Adrenal gland (tissue), 12 donors: Measurements from ENCODE around the gene CPOX. TPM values are rescaled to one million over a fixed set of nuclear protein-coding genes. Genes with fewer than 3 reads are reported as not detected.

ENCODE experiments used
- DNase-seq, 7 donors: peaks; one replicate each; pipeline ENCODE4 v3.0.0-alpha.2; 2019 to 2020
- H3K27ac ChIP-seq, 5 donors: fragments of 200-600 bp; sonication (generic) in 4 of 5; 1 replicate in 3 of 5; 2 replicates in 2 of 5; pipeline versions ENCODE4 v1.5.1 to v1.8.0; 2016 to 2020; ENCODE audit warnings: mild to moderate bottlenecking in 1 of 5
- H3K27me3 ChIP-seq: fragments of 200-600 bp; 2 replicates; pipeline ENCODE4 v1.8.0; 2021
- H3K36me3 ChIP-seq, 2 donors: fragments of 200-600 bp; replicated peaks in 1 of 2; 1 replicate in 1 of 2; 2 replicates in 1 of 2; pipeline versions ENCODE4 v1.5.1 to v1.8.0; 2018 to 2022
- H3K4me1 ChIP-seq, 2 donors: fragments of 200-600 bp; replicated peaks in 1 of 2; 1 replicate in 1 of 2; 2 replicates in 1 of 2; pipeline versions ENCODE4 v1.5.1 to v1.8.0; 2018 to 2021
- H3K4me3 ChIP-seq, 4 donors: fragments of 200-600 bp; sonication (generic) in 3 of 4; one replicate each; pipeline ENCODE4 v1.5.1; 2016 to 2018
- H3K9me3 ChIP-seq, 3 donors: fragments of 200-600 bp; sonication (generic) in 1 of 3; replicated peaks in 1 of 3; 1 replicate in 2 of 3; 2 replicates in 1 of 3; pipeline versions ENCODE4 v1.5.1 to v1.8.0; 2016 to 2021
- POLR2A ChIP-seq, 2 donors: fragments of 450-650 bp; IDR thresholded peaks; one replicate each; pipeline ENCODE4 v1.6.1; 2017; ENCODE audit warnings: antibody characterized with exemption in 2 of 2, mild to moderate bottlenecking in 2 of 2, moderate library complexity in 1 of 2
- WGBS, 4 donors: extraction: QIAGEN DNeasy Blood & Tissue Kit in 2 of 4; methylation state at CpG; one replicate each; pipeline versions ENCODE4 v1.1.5 to v1.1.7; 2013 to 2017; 5-methylcytosine and 5-hydroxymethylcytosine counted together
- intact Hi-C, 2 donors: fragments of 100-400 bp; cut with DNase I; formaldehyde crosslinking; loops; one replicate each; pipeline versions ENCODE4 v1.14.1 to v1.15.0; 2022 to 2023
- polyA plus RNA-seq, 3 donors: library from polyadenylated mRNA; stranded (reverse); fragments of 200-250 nt in 2 of 3; fragments of 350-450 nt in 1 of 3; fragmentation: Illumina TruSeq in 1 of 3; extraction: RNeasy Lipid Tissue Mini Kit (QIAGEN cat#74804) in 1 of 3; gene quantifications; one replicate each; pipeline ENCODE4 v1.2.3, GENCODE V29; 2013 to 2014
- total RNA-seq, 9 donors: library from RNA; depleted of rRNA in 4 of 9; stranded (reverse); fragments of >200 nt in 4 of 9; fragments of 120-200 nt in 1 of 9; fragmentation: NEBNext Ultra II Directional in 1 of 9; extraction: Animal tissue kit (Norgen Biotek cat#: 25700) in 1 of 9; gene quantifications; one replicate each; pipeline versions ENCODE4 v1.1.0 to v1.2.4, GENCODE V29; 2013 to 2023
- TF ChIP-seq, protein P1 (sequence below), 6 experiments: fragments of 450-650 bp in 4 of 6; fragments of 200-600 bp in 2 of 6; sonication (generic) in 1 of 6; IDR thresholded peaks; 1 replicate in 5 of 6; 2 replicates in 1 of 6; pipeline versions ENCODE4 v1.5.1 to v1.8.0; 2016 to 2021; ENCODE audit warnings: antibody characterized with exemption in 6 of 6, mild to moderate bottlenecking in 2 of 6, moderate library complexity in 1 of 6
- donor health status: healthy with polysubstance abuse.
- donor health status: Bipolar disorder and iron deficiency.
- donor health status: DM: yes; HTN: yes; CAD: no.
- donor health status: DM: no; HTN: no; CAD: no.
- donor health status: DM: no; HTN: no; CAD: no.
- donor health status: DM: yes; HTN: yes; CAD: no.

CPOX gene
- total and polyA plus RNA-seq, 12 donors: 9.0 to 59.8 (median 21.7) TPM

DNA sequence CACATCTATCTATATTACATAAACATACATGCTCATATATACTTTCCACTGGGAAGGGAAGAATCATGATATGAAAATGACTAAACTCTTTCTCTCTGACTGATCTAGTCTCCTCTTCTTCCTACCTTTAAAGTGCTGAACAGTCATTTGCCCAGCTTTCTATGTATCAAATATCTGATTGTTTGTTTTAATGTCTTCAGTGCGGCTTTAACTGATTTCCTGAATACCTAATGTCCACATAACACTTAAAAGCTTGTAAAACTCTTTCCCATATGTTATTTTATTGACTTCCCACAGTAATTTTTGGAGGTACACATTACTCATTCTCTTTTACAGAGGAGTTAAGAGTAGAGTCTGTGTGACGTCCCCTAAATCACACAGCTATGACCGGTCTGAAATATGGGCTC lies 28.2 kb downstream of the CPOX start:
- Histone ChIP-seq H3K4me1 (no peaks in the 10 kb centered on the region), H3K9me3 (no peaks in the 10 kb centered on the region), H3K27me3 (no peaks in the 10 kb centered on the region), H3K36me3 (no peaks in the 10 kb centered on the region), H3K27ac (no peak overlapping the region), H3K4me3 (no peak overlapping the region)
- DNase-seq: no peak
- TF ChIP-seq POLR2A (IDR thresholded peaks at IDR 0.05): no peak
- TF ChIP-seq, protein P1, sequence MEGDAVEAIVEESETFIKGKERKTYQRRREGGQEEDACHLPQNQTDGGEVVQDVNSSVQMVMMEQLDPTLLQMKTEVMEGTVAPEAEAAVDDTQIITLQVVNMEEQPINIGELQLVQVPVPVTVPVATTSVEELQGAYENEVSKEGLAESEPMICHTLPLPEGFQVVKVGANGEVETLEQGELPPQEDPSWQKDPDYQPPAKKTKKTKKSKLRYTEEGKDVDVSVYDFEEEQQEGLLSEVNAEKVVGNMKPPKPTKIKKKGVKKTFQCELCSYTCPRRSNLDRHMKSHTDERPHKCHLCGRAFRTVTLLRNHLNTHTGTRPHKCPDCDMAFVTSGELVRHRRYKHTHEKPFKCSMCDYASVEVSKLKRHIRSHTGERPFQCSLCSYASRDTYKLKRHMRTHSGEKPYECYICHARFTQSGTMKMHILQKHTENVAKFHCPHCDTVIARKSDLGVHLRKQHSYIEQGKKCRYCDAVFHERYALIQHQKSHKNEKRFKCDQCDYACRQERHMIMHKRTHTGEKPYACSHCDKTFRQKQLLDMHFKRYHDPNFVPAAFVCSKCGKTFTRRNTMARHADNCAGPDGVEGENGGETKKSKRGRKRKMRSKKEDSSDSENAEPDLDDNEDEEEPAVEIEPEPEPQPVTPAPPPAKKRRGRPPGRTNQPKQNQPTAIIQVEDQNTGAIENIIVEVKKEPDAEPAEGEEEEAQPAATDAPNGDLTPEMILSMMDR (IDR thresholded peaks at IDR 0.05): no peak
- WGBS, 4 donors: 46 to 88% (median 70%) methylated on average over 3 of the region's 3 CpGs
- intact Hi-C loops: no loop called here

DNA sequence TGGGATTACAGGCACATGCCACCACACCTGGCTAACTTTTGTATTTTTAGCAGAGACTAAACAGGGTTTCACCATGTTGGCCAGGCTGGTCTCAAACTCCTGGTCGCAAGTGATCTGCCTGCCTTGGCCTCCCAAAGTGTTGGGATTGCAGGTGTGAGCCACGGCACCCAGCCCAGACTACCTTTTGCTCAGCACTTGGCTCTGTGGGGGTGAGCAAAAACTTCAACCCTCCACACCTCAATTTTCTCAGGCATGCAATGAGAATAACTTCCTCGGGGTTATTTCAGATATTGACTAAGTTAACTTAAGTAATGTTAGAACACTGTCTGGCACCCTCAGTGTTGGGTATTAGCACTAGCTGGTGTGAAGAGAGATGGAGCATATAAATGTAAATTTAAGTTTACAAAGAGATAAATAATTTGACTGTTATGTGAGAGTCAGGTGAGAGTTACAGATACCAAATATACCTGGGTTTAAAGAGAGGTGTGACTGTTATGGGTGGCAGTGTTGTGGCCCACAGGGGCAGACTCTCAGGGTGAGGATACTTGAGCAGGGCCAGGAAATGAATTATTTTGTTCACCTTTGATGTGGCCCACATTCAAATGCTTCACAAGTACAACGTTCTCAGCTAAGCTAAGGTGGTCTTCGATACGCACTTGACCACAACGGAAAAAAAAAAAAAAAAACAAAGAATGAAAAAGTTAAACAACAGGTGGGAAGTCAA lies 29.0 kb downstream of the CPOX start:
- no peak overlapping the region for H3K4me3 ChIP-seq
- intact Hi-C loops: no loop called here
- DNase-seq: no peak
- no peak overlapping the region for H3K27ac ChIP-seq
- no peaks in the 10 kb centered on the region for H3K36me3 ChIP-seq
- no peaks in the 10 kb centered on the region for H3K27me3 ChIP-seq
- WGBS, 4 donors: 78 to 86% (median 82%) methylated on average over 7 of the region's 7 CpGs
- H3K9me3 ChIP-seq: no peaks in the 10 kb centered on the region
- no peaks in the 10 kb centered on the region for H3K4me1 ChIP-seq
- TF ChIP-seq POLR2A (IDR thresholded peaks at IDR 0.05): no peak
- TF ChIP-seq, protein P1 (IDR thresholded peaks at IDR 0.05): no peak

DNA sequence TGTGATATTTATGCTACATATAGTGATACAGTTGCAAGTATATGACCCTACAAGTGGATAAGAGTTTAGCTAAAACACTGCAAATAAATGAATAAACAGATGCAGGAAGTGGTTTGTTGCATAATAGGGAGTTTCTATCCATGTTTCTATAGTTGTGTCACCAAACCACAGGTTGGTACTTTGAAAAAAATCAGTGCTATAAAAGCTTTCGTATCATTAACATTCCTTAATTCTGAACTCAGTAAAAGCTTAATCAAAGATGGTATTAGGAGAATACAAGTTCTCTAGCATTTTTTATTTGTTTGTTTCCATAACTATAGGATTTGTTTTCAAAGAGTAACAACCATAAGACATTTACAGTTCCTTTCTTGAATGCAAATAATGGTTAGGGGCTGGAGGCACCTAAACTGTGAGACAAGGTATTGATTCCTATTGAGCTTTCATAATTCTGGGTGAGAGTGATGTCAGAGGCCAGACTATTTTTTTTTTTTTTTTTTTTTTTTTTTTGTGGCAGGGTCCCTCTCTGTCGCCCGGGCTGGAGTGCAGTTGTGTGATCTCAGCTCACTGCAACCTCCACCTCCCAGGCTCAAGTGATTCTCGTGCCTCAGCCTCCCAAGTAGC lies 29.6 kb downstream of the CPOX start:
- H3K36me3 ChIP-seq: no peaks in the 10 kb centered on the region
- no peaks in the 10 kb centered on the region for H3K27me3 ChIP-seq
- no peak overlapping the region for H3K4me3 ChIP-seq
- TF ChIP-seq, protein P1 (IDR thresholded peaks at IDR 0.05): no peak
- TF ChIP-seq POLR2A (IDR thresholded peaks at IDR 0.05): no peak
- DNase-seq: no peak
- WGBS, 4 donors: 67 to 80% (median 79%) methylated on average over 4 of the region's 4 CpGs
- intact Hi-C loops: no loop called here
- no peaks in the 10 kb centered on the region for H3K9me3 ChIP-seq
- H3K27ac ChIP-seq: no peak overlapping the region
- no peaks in the 10 kb centered on the region for H3K4me1 ChIP-seq

DNA sequence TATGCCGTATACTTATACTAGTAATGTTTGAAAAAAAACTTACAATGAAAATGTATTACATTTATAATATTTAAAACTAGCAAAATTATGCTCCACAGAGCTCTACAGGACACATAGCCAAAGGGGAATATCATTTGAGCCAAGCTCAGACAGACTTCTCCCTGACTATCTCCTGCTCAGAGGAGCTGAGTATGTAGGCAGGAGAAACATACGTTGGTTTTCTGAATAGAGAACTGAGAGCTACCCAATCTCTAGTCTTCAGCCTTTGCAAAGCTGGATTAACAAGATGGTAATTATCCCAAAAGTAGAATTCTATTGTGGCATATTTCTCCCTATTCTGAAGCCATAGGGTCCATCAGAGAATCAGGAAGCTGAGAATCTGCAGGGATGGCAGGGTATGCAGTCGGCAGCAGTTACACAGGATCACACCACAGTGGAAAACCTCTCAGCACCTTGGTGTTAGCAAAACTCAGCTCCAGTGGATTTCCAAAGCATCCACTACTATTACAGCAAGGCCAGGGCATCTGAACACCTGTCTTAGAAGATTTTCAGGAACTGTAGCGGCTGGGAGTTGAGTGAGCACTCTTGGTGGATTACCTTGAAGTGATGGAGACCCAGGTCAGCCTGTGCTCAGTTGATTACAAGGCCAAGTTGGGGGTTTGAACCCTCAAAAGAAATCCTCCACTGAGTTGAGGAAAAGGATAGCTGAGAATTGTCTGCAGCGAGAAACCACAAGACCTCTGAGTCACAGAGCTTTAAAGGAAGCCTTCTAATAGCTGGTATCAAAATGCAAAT lies 31.5 kb downstream of the CPOX start:
- Histone ChIP-seq H3K4me1 (no peaks in the 10 kb centered on the region), H3K9me3 (no peaks in the 10 kb centered on the region), H3K27me3 (no peaks in the 10 kb centered on the region), H3K4me3 (no peak overlapping the region), H3K36me3 (no peaks in the 10 kb centered on the region), H3K27ac (no peak overlapping the region)
- TF ChIP-seq, protein P1 (IDR thresholded peaks at IDR 0.05): no peak
- TF ChIP-seq POLR2A (IDR thresholded peaks at IDR 0.05): no peak
- intact Hi-C loops: no loop called here
- WGBS, 4 donors: 77 to 83% (median 78%) methylated on average over 5 of the region's 5 CpGs
- DNase-seq: no peak
